Liver (tissue), 9 donors: ENCODE data around the gene ZCCHC14. TPM values are rescaled to one million over a fixed set of nuclear protein-coding genes. Genes with fewer than 3 reads are reported as not detected.
"Not testable (repeated sequence)": the region's sequence is repeated elsewhere in the genome, so short reads cannot be mapped to it uniquely, and the experiment has no call there.

ENCODE experiments used
- DNase-seq: peaks from one replicate; pipeline ENCODE4 v3.0.0-alpha.2; 2017; ENCODE audit warnings: low spot score
- H3K27ac ChIP-seq, 2 donors: one replicate each; pipeline ENCODE4 v1.7.0; 2013; ENCODE audit warnings: inconsistent platforms in 2 of 2, low read length in 2 of 2, control low read depth in 1 of 2, low read depth in 1 of 2, mild to moderate bottlenecking in 1 of 2
- H3K27me3 ChIP-seq, 4 donors: one replicate each; pipeline versions ENCODE4 v1.6.1 to v1.7.0; 2013; ENCODE audit warnings: low read length in 3 of 4, inconsistent platforms in 1 of 4, mild to moderate bottlenecking in 1 of 4, moderate library complexity in 1 of 4; ENCODE audit not compliant: control insufficient read depth in 4 of 4, insufficient read depth in 4 of 4
- H3K36me3 ChIP-seq, 4 donors: one replicate each; pipeline versions ENCODE4 v1.6.1 to v1.7.0; 2013; ENCODE audit warnings: low read length in 3 of 4, mild to moderate bottlenecking in 3 of 4, low read depth in 1 of 4, moderate library complexity in 1 of 4; ENCODE audit not compliant: control insufficient read depth in 4 of 4, insufficient read depth in 3 of 4
- H3K4me1 ChIP-seq, 4 donors: one replicate each; pipeline versions ENCODE4 v1.6.1 to v1.7.0; 2013; ENCODE audit warnings: low read length in 3 of 4, mild to moderate bottlenecking in 3 of 4, moderate library complexity in 1 of 4; ENCODE audit not compliant: control insufficient read depth in 4 of 4, insufficient read depth in 4 of 4
- H3K4me3 ChIP-seq, 3 donors: one replicate each; pipeline versions ENCODE4 v1.6.1 to v1.7.0; 2013; ENCODE audit warnings: low read length in 3 of 3, control low read depth in 1 of 3, low read depth in 1 of 3, mild to moderate bottlenecking in 1 of 3
- H3K9ac ChIP-seq, 2 donors: one replicate each; pipeline ENCODE4 v1.7.0; 2013; ENCODE audit warnings: low read length in 2 of 2, mild to moderate bottlenecking in 2 of 2, moderate library complexity in 2 of 2, control low read depth in 1 of 2, low read depth in 1 of 2
- H3K9me3 ChIP-seq, 4 donors: one replicate each; pipeline versions ENCODE4 v1.6.1 to v1.7.0; 2013; ENCODE audit warnings: low read length in 3 of 4; ENCODE audit not compliant: control insufficient read depth in 4 of 4
- EGR1 ChIP-seq, 2 donors: IDR thresholded peaks; 2 replicates each; pipeline ENCODE4 v1.6.1; 2016 to 2018; ENCODE audit warnings: antibody characterized with exemption in 2 of 2, low read depth in 2 of 2
- FOXA1 ChIP-seq: IDR thresholded peaks from 2 replicates; pipeline ENCODE4 v1.6.1; 2016; ENCODE audit warnings: antibody characterized with exemption
- FOXA2 ChIP-seq: IDR thresholded peaks from 2 replicates; pipeline ENCODE4 v1.6.1; 2016; ENCODE audit warnings: antibody characterized with exemption
- GABPA ChIP-seq, 2 donors: IDR thresholded peaks in 1 of 2; conservative IDR thresholded peaks in 1 of 2; 2 replicates each; pipeline ENCODE4 v1.6.1; 2016; ENCODE audit warnings: antibody characterized with exemption in 2 of 2, mild to moderate bottlenecking in 1 of 2, moderate library complexity in 1 of 2
- HNF4A ChIP-seq, 2 donors: conservative IDR thresholded peaks; 2 replicates each; pipeline ENCODE4 v1.6.1; 2016; ENCODE audit warnings: antibody characterized with exemption in 2 of 2, mild to moderate bottlenecking in 2 of 2
- HNF4G ChIP-seq: IDR thresholded peaks from 2 replicates; pipeline ENCODE4 v1.6.1; 2016; ENCODE audit warnings: antibody characterized with exemption
- JUND ChIP-seq, 2 donors: IDR thresholded peaks; 2 replicates each; pipeline ENCODE4 v1.6.1; 2016; ENCODE audit warnings: antibody characterized with exemption in 2 of 2
- NR2F2 ChIP-seq: IDR thresholded peaks from 2 replicates; pipeline ENCODE4 v1.6.1; 2016; ENCODE audit warnings: antibody characterized with exemption
- RAD21 ChIP-seq, 2 donors: IDR thresholded peaks; 2 replicates each; pipeline ENCODE4 v1.6.1; 2016; ENCODE audit warnings: antibody characterized with exemption in 2 of 2, mild to moderate bottlenecking in 2 of 2
- RXRA ChIP-seq, 2 donors: IDR thresholded peaks; 2 replicates each; pipeline ENCODE4 v1.6.1; 2017 to 2018; ENCODE audit warnings: antibody characterized with exemption in 2 of 2, mild to moderate bottlenecking in 1 of 2
- SP1 ChIP-seq: IDR thresholded peaks from 2 replicates; pipeline ENCODE4 v1.6.1; 2018; ENCODE audit warnings: antibody characterized with exemption, mild to moderate bottlenecking
- TAF1 ChIP-seq: conservative IDR thresholded peaks from 2 replicates; pipeline ENCODE4 v1.6.1; 2016; ENCODE audit warnings: antibody characterized with exemption, mild to moderate bottlenecking
- YY1 ChIP-seq: IDR thresholded peaks from 2 replicates; pipeline ENCODE4 v1.6.1; 2016; ENCODE audit warnings: antibody characterized with exemption, mild to moderate bottlenecking
- ZBTB33 ChIP-seq: IDR thresholded peaks from 2 replicates; pipeline ENCODE4 v1.6.1; 2016; ENCODE audit warnings: antibody characterized with exemption
- WGBS: extraction: QIAGEN DNeasy Blood & Tissue Kit; methylation state at CpG from one replicate; pipeline ENCODE4 v1.1.7; 2013; 5-methylcytosine and 5-hydroxymethylcytosine counted together
- polyA plus RNA-seq, 2 donors: library from polyadenylated mRNA; stranded (reverse) in 1 of 2; unstranded in 1 of 2; fragments of 200-250 nt in 1 of 2; fragments of >200 nt in 1 of 2; fragmentation: Nextera tagmentation in 1 of 2; extraction: Ambion mirVana in 1 of 2; gene quantifications; one replicate each; pipeline versions ENCODE4 v1.2.1 to v1.2.3, GENCODE V29; 2013 to 2015
- total RNA-seq, 2 donors: library from RNA; depleted of rRNA; stranded (reverse); fragments of >200 nt; gene quantifications; one replicate each; pipeline ENCODE4 v1.2.3, GENCODE V29; 2014
- TF ChIP-seq, protein P1 (sequence below): IDR thresholded peaks from 2 replicates; pipeline ENCODE4 v1.6.1; 2016; ENCODE audit warnings: antibody characterized with exemption, mild to moderate bottlenecking
- TF ChIP-seq, protein P2 (sequence below): fragments of 150-350 bp; IDR thresholded peaks from 2 replicates; pipeline ENCODE4 v1.5.1; 2017; ENCODE audit warnings: improper control_type of control experiment, low read depth, low read length; ENCODE audit not compliant: missing input control
- TF ChIP-seq, protein P3 (sequence below): IDR thresholded peaks from 2 replicates; pipeline ENCODE4 v1.6.1; 2016; ENCODE audit warnings: antibody characterized with exemption
- TF ChIP-seq, protein P4 (sequence below): IDR thresholded peaks from 2 replicates; pipeline ENCODE4 v1.6.1; 2016; ENCODE audit warnings: antibody characterized with exemption
- donor health status: healthy.
- donor health status: healthy.
- donor health status: healthy.
- donor health status: healthy.
- donor health status: healthy.

Gene ZCCHC14
- total and polyA plus RNA-seq, 4 donors, result 6.3 to 21.7 (median 8.0) TPM

GRCh38 chr16:87484487-87485331 is 8.1 kb downstream of the ZCCHC14 start:
- H3K27me3 ChIP-seq, result no peaks in the 10 kb centered on the region
- no peak overlapping the region for H3K4me3 ChIP-seq
- no peak for DNase-seq

DNA sequence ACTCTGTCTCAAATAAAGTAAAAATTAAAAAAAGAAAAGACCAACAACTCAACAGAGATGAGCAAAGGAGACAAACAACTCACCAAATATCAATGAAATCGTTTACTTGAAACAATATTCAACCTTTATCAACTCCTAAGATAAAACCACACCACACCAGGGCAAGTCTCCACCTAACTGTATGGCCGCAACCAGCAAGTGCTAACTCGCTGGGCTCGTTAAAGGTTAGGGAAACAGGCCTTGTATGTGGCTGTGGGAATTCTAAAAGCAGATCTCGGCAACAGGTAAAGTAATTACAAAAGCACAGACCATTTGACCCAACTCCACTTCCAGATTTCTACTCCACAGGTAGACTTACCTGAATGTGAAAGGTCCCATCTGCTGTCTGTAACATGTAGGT is 9.3 kb downstream of the ZCCHC14 start:
- Histone ChIP-seq H3K27me3 (no peaks in the 10 kb centered on the region), H3K4me3 (no peak overlapping the region), H3K9me3 (no peaks in the 10 kb centered on the region), H3K27ac (peak overlapping the region; percentile 73 to 82), H3K9ac (no peak overlapping the region), H3K36me3 (no peaks in the 10 kb centered on the region), H3K4me1 (peaks cover 13 to 50% (median 38%) of the 10 kb centered on the region in 4 donors)
- TF ChIP-seq FOXA2 (no peak), ZBTB33 (no peak), RXRA (IDR thresholded peaks at IDR 0.05) (no peak), HNF4G (no peak), GABPA (IDR thresholded peaks at IDR 0.05 in 1 of 2, conservative IDR thresholded peaks at IDR 0.05 in 1 of 2) (no peak), EGR1 (IDR thresholded peaks at IDR 0.05; ENCODE audit: low read depth in 2 of 2) (no peak), TAF1 (no peak), HNF4A (conservative IDR thresholded peaks at IDR 0.05) (no peak), JUND (IDR thresholded peaks at IDR 0.05) (no peak), NR2F2 (no peak), YY1 (no peak), SP1 (no peak), RAD21 (IDR thresholded peaks at IDR 0.05) (no peak), FOXA1 (no peak)
- TF ChIP-seq, protein P1, sequence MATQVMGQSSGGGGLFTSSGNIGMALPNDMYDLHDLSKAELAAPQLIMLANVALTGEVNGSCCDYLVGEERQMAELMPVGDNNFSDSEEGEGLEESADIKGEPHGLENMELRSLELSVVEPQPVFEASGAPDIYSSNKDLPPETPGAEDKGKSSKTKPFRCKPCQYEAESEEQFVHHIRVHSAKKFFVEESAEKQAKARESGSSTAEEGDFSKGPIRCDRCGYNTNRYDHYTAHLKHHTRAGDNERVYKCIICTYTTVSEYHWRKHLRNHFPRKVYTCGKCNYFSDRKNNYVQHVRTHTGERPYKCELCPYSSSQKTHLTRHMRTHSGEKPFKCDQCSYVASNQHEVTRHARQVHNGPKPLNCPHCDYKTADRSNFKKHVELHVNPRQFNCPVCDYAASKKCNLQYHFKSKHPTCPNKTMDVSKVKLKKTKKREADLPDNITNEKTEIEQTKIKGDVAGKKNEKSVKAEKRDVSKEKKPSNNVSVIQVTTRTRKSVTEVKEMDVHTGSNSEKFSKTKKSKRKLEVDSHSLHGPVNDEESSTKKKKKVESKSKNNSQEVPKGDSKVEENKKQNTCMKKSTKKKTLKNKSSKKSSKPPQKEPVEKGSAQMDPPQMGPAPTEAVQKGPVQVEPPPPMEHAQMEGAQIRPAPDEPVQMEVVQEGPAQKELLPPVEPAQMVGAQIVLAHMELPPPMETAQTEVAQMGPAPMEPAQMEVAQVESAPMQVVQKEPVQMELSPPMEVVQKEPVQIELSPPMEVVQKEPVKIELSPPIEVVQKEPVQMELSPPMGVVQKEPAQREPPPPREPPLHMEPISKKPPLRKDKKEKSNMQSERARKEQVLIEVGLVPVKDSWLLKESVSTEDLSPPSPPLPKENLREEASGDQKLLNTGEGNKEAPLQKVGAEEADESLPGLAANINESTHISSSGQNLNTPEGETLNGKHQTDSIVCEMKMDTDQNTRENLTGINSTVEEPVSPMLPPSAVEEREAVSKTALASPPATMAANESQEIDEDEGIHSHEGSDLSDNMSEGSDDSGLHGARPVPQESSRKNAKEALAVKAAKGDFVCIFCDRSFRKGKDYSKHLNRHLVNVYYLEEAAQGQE, result no peak
- TF ChIP-seq, protein P2, sequence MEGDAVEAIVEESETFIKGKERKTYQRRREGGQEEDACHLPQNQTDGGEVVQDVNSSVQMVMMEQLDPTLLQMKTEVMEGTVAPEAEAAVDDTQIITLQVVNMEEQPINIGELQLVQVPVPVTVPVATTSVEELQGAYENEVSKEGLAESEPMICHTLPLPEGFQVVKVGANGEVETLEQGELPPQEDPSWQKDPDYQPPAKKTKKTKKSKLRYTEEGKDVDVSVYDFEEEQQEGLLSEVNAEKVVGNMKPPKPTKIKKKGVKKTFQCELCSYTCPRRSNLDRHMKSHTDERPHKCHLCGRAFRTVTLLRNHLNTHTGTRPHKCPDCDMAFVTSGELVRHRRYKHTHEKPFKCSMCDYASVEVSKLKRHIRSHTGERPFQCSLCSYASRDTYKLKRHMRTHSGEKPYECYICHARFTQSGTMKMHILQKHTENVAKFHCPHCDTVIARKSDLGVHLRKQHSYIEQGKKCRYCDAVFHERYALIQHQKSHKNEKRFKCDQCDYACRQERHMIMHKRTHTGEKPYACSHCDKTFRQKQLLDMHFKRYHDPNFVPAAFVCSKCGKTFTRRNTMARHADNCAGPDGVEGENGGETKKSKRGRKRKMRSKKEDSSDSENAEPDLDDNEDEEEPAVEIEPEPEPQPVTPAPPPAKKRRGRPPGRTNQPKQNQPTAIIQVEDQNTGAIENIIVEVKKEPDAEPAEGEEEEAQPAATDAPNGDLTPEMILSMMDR, result no peak
- TF ChIP-seq, protein P3, sequence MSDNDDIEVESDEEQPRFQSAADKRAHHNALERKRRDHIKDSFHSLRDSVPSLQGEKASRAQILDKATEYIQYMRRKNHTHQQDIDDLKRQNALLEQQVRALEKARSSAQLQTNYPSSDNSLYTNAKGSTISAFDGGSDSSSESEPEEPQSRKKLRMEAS, result no peak
- TF ChIP-seq, protein P4, sequence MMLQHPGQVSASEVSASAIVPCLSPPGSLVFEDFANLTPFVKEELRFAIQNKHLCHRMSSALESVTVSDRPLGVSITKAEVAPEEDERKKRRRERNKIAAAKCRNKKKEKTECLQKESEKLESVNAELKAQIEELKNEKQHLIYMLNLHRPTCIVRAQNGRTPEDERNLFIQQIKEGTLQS, result no peak
- DNase-seq, result no peak
- 79% methylated on average over 5 of the region's 5 CpGs for WGBS

More at GRCh38 chr16:87484487-87485331, 8.1 kb downstream of the ZCCHC14 start:
- Histone ChIP-seq H3K9me3 (no peaks in the 10 kb centered on the region), H3K36me3 (no peaks in the 10 kb centered on the region), H3K27ac (peak overlapping the region; percentile 73 to 82), H3K9ac (peak overlapping the region in 1 of 2 donors; percentile 11), H3K4me1 (peaks cover 16 to 59% (median 43%) of the 10 kb centered on the region in 4 donors)
- WGBS, result 59% methylated on average over 22 of the region's 22 CpGs
- peak; percentile 20 for TF ChIP-seq HNF4G
- TF ChIP-seq NR2F2, result peak; percentile 44
- TF ChIP-seq EGR1 (IDR thresholded peaks at IDR 0.05; ENCODE audit: low read depth in 2 of 2), result no peak
- peak; percentile 72 to 85 for TF ChIP-seq HNF4A (conservative IDR thresholded peaks at IDR 0.05)
- peak; percentile 41 to 67 for TF ChIP-seq RXRA (IDR thresholded peaks at IDR 0.05)
- TF ChIP-seq, protein P3, result no peak

DNA sequence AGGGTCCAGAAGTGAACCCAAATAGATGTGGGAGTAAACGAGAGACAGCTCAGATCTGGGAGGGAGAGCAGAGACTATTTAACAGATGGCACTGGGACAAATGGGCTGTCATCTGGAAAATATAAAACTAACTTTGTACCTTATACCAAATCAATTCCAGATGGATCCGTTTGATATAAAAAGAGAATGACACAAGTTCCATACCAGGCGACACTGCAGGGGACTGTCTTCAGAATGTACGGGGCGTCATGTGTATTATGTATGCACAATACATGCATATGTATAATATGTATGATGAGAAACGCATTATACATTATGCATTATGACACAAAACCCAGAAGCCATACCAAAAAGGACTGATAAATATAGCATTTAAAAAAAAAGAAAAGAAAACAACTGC is 10.2 kb downstream of the ZCCHC14 start:
- peaks cover 11 to 45% (median 36%) of the 10 kb centered on the region in 4 donors for H3K4me1 ChIP-seq
- H3K9me3 ChIP-seq, H3K27ac ChIP-seq, H3K27me3 ChIP-seq, H3K36me3 ChIP-seq, DNase-seq, H3K9ac ChIP-seq, H3K4me3 ChIP-seq: not testable (repeated sequence)
- WGBS, result 84% methylated on average over 6 of the region's 6 CpGs
